KMS-11 (cell line): ENCODE measurements around the gene PSMF1.

Experiments
- H2AFZ ChIP-seq: fragments of 200-600 bp; sonication (generic); 2 replicates; pipeline ENCODE4 v1.6.1; 2016; ENCODE audit warnings: antibody characterized with exemption, mixed run types, low read depth
- H3K27ac ChIP-seq: fragments of 200-600 bp; sonication (generic); 2 replicates; pipeline ENCODE4 v1.6.1; 2016; ENCODE audit warnings: mild to moderate bottlenecking, mixed run types
- H3K27me3 ChIP-seq: fragments of 200-600 bp; sonication (generic); 2 replicates; pipeline ENCODE4 v1.6.1; 2017; ENCODE audit warnings: mild to moderate bottlenecking, low read depth, mixed run types, moderate library complexity; ENCODE audit not compliant: insufficient read depth
- H3K36me3 ChIP-seq: fragments of 200-600 bp; sonication (generic); 2 replicates; pipeline ENCODE4 v1.6.1; 2017; ENCODE audit warnings: mild to moderate bottlenecking, mixed run types; ENCODE audit not compliant: insufficient read depth
- H3K4me1 ChIP-seq: fragments of 200-600 bp; sonication (generic); 2 replicates; pipeline ENCODE4 v1.6.1; 2016; ENCODE audit warnings: mild to moderate bottlenecking, low read depth, mixed run types; ENCODE audit not compliant: poor library complexity, severe bottlenecking
- H3K4me2 ChIP-seq: fragments of 200-600 bp; sonication (generic); 2 replicates; pipeline ENCODE4 v1.7.0; 2016; ENCODE audit warnings: mild to moderate bottlenecking, mixed run types
- H3K4me3 ChIP-seq: fragments of 200-600 bp; sonication (generic); IDR thresholded peaks from 2 replicates; pipeline ENCODE4 v1.6.1; 2017; ENCODE audit warnings: low read depth, low read length, mixed read lengths; ENCODE audit not compliant: insufficient read depth
- H3K79me2 ChIP-seq: fragments of 200-600 bp; sonication (generic); 2 replicates; pipeline ENCODE4 v1.6.1; 2016; ENCODE audit warnings: low read depth, mixed run types; ENCODE audit not compliant: insufficient read depth
- H3K9ac ChIP-seq: fragments of 200-600 bp; sonication (generic); 2 replicates; pipeline ENCODE4 v1.6.1; 2016; ENCODE audit warnings: mild to moderate bottlenecking, mixed run types
- H4K20me1 ChIP-seq: fragments of 200-600 bp; sonication (generic); 2 replicates; pipeline ENCODE4 v1.6.1; 2016; ENCODE audit warnings: mild to moderate bottlenecking, mixed run types; ENCODE audit not compliant: insufficient read depth
- TF ChIP-seq, protein P1 (sequence below): fragments of 200-600 bp; sonication (generic); conservative IDR thresholded peaks from 2 replicates; pipeline ENCODE4 v1.6.1; 2017; ENCODE audit warnings: low read depth, mild to moderate bottlenecking, antibody characterized with exemption, low read length, moderate library complexity, mixed read lengths

The PSMF1 gene

GRCh38 chr20:1204576-1204975, 86.2 kb downstream of the PSMF1 start:
- Histone ChIP-seq H3K9ac (no peak overlapping the region), H3K27ac (no peak overlapping the region), H3K27me3 (no peaks in the 10 kb centered on the region), H3K4me2 (no peak overlapping the region), H2AFZ (no peak overlapping the region), H3K4me3 (no peak overlapping the region), H3K36me3 (no peaks in the 10 kb centered on the region), H3K4me1 (no peaks in the 10 kb centered on the region), H3K79me2 (no peaks in the 10 kb centered on the region), H4K20me1 (no peaks in the 10 kb centered on the region)
- TF ChIP-seq, protein P1, sequence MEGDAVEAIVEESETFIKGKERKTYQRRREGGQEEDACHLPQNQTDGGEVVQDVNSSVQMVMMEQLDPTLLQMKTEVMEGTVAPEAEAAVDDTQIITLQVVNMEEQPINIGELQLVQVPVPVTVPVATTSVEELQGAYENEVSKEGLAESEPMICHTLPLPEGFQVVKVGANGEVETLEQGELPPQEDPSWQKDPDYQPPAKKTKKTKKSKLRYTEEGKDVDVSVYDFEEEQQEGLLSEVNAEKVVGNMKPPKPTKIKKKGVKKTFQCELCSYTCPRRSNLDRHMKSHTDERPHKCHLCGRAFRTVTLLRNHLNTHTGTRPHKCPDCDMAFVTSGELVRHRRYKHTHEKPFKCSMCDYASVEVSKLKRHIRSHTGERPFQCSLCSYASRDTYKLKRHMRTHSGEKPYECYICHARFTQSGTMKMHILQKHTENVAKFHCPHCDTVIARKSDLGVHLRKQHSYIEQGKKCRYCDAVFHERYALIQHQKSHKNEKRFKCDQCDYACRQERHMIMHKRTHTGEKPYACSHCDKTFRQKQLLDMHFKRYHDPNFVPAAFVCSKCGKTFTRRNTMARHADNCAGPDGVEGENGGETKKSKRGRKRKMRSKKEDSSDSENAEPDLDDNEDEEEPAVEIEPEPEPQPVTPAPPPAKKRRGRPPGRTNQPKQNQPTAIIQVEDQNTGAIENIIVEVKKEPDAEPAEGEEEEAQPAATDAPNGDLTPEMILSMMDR: no peak

- Histone ChIP-seq H3K79me2 (no peaks in the 10 kb centered on the region), H3K4me1 (no peaks in the 10 kb centered on the region), H3K27ac (no peak overlapping the region), H3K4me3 (no peak overlapping the region), H2AFZ (no peak overlapping the region), H3K36me3 (no peaks in the 10 kb centered on the region), H3K4me2 (no peak overlapping the region), H4K20me1 (no peaks in the 10 kb centered on the region), H3K9ac (no peak overlapping the region), H3K27me3 (no peaks in the 10 kb centered on the region)
- TF ChIP-seq, protein P1: no peak
Observed at GRCh38 chr20:1205802-1206201, 87.4 kb downstream of the PSMF1 start.

DNA sequence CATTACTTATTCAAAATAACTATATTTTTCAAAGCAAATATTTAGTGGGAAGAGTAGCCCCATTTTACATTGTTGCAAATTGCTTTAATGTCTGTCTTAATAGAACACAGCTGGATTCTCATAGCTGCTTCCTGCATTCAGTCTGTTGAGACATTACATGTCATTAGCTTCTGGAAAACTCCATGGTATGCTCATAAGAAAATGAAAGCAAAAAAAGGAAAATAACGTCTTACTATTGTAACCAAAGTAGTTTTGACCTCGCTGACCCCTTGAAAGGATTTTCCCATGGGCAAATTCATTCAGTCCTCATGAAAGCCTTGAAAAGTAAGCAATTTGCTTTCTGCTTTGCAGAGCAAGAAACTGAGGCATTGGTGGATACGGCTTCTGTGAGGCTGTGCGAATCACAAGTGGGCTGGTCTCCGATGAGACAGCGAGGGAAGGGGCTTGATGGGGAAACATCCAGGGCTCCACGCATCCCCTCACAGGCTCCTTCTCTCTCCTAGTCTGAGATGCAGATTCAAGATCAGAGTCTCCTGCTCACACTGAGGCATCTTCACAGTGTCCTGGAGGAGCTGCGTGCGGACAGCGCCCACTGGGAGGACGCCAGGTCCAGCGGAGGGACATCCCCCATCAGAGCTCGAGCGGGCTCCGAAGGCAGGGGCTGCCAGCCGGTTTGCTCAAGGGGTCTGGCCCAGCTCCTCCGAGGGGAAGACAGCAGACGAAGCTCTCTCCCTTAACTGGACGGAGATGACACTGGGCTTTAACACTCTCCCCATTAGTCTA, 88.2 kb downstream of the PSMF1 start:
- Histone ChIP-seq H3K27me3 (no peaks in the 10 kb centered on the region), H3K79me2 (no peaks in the 10 kb centered on the region), H3K36me3 (no peaks in the 10 kb centered on the region), H4K20me1 (no peaks in the 10 kb centered on the region), H3K27ac (no peak overlapping the region), H2AFZ (no peak overlapping the region), H3K9ac (no peak overlapping the region), H3K4me3 (no peak overlapping the region), H3K4me2 (no peak overlapping the region), H3K4me1 (no peaks in the 10 kb centered on the region)
- TF ChIP-seq, protein P1: no peak

DNA sequence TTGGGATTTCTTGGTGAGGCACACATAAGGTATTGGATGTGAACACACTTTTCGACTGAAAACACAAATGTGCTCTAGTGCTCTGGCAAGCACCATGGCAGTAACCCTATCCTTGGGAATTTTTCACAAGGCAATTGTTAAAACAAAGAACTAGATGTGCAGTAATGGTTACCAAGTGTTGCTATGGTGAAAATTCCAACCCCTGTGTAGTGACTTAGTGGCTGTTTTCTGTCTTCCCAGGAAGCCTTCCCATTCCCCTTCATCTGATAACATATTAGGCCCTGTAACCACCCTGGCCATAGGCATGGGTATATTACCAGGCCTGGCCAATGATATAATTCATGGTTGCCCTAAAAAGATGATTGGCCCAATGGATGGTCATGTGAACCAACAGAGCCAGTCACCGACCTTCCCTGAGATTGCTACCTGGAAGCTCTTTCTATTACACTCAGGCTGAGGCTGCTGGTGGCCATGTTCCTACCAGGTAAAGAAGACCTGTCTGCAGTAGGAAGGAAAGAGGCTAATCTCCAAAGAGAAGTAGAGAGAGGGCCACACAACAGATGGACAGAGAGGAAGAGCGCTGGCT, 89.0 kb downstream of the PSMF1 start:
- no peak overlapping the region for H2AFZ ChIP-seq
- H4K20me1 ChIP-seq: no peaks in the 10 kb centered on the region
- no peak overlapping the region for H3K27ac ChIP-seq
- H3K4me3 ChIP-seq: no peak overlapping the region
- no peaks in the 10 kb centered on the region for H3K36me3 ChIP-seq
- no peaks in the 10 kb centered on the region for H3K27me3 ChIP-seq
- H3K4me1 ChIP-seq: no peaks in the 10 kb centered on the region
- no peak overlapping the region for H3K4me2 ChIP-seq
- H3K9ac ChIP-seq: no peak overlapping the region
- TF ChIP-seq, protein P1: no peak
- no peaks in the 10 kb centered on the region for H3K79me2 ChIP-seq
